AG10803 (cell line): ENCODE results near the gene ANO8.
"Not testable (repeated sequence)": the region's sequence is repeated elsewhere in the genome, so short reads cannot be mapped to it uniquely, and the experiment has no call there.

Source experiments
- DNase-seq: peaks from one replicate; pipeline ENCODE4 v3.0.0; 2010; ENCODE audit warnings: low read depth
- H3K4me3 ChIP-seq: 2 replicates; pipeline ENCODE4 v1.5.1; 2011; ENCODE audit warnings: mild to moderate bottlenecking, low read length, control low read depth
- CTCF ChIP-seq: conservative IDR thresholded peaks from 2 replicates; pipeline ENCODE4 v1.5.1; 2011; ENCODE audit warnings: mild to moderate bottlenecking, low read length, control low read depth, inconsistent platforms

The ANO8 gene

GRCh38 chr19:17365361-17365760 is 30.7 kb upstream of the ANO8 start:
- no peak for TF ChIP-seq CTCF
- H3K4me3 ChIP-seq: no peak overlapping the region
- DNase-seq: no peak

- not testable (repeated sequence) for H3K4me3 ChIP-seq, DNase-seq
Measured at GRCh38 chr19:17363852-17364605, 29.4 kb upstream of the ANO8 start.

GRCh38 chr19:17359905-17360800 is 25.5 kb upstream of the ANO8 start:
- no peak for TF ChIP-seq CTCF
- DNase-seq: no peak
- no peak overlapping the region for H3K4me3 ChIP-seq

- TF ChIP-seq CTCF: no peak
- no peak overlapping the region for H3K4me3 ChIP-seq
- DNase-seq: no peak
Measured at GRCh38 chr19:17358395-17358794, 23.7 kb upstream of the ANO8 start.

- no peak overlapping the region for H3K4me3 ChIP-seq
- no peak for DNase-seq
- no peak for TF ChIP-seq CTCF
Measured at GRCh38 chr19:17357724-17358123, 23.1 kb upstream of the ANO8 start.

- no peak for TF ChIP-seq CTCF
- no peak for DNase-seq
- H3K4me3 ChIP-seq: no peak overlapping the region
Measured at GRCh38 chr19:17357078-17357666, 22.5 kb upstream of the ANO8 start.

GRCh38 chr19:17353386-17353785 is 18.7 kb upstream of the ANO8 start:
- no peak for DNase-seq
- no peak for TF ChIP-seq CTCF
- H3K4me3 ChIP-seq: no peak overlapping the region
